ENCODE measurements around the gene BTN3A1. TPM values are rescaled to one million over a fixed set of nuclear protein-coding genes. Genes with fewer than 3 reads are reported as not detected.
"Not testable (repeated sequence)": the region's sequence is repeated elsewhere in the genome, so short reads cannot be mapped to it uniquely, and the experiment has no call there.

BTN3A1 gene
- total RNA-seq (39.8 TPM), polyA plus RNA-seq (13.3 TPM)

GRCh38 chr6:26401987-26402658, at the start of gene BTN3A1:
TSS of gene BTN3A1 (plus strand) at chr6:26402275. CDS start at chr6:26405564, 3,289 bp downstream.
- Histone ChIP-seq H3K36me3 (ENCODE audit: insufficient read depth) (no peaks in the 10 kb centered on the region), H3K27ac (ENCODE audit: low read depth) (peak within 1 kb of the TSS; percentile 81), H3K4me1 (ENCODE audit: insufficient read depth) (no peaks in the 10 kb centered on the region), H3K4me3 (ENCODE audit: low read depth, low read length) (peak within 1 kb of the TSS; percentile 63)
- under 1% methylated on average over 9 of the region's 9 CpGs for WGBS
- peak; percentile 92 for DNase-seq (ENCODE audit: extremely low spot score)

GRCh38 chr6:26352315-26352714, 49.8 kb upstream of the BTN3A1 start:
- 92% methylated on average over 7 of the region's 7 CpGs for WGBS
- H3K27ac ChIP-seq (ENCODE audit: low read depth), result no peak overlapping the region
- no peaks in the 10 kb centered on the region for H3K4me1 ChIP-seq (ENCODE audit: insufficient read depth)
- no peak for DNase-seq (ENCODE audit: extremely low spot score)
- no peak overlapping the region for H3K4me3 ChIP-seq (ENCODE audit: low read depth, low read length)
- no peaks in the 10 kb centered on the region for H3K36me3 ChIP-seq (ENCODE audit: insufficient read depth)

- WGBS, result 77% methylated on average over 3 of the region's 3 CpGs
These were observed 47.9 kb upstream of the BTN3A1 start for GRCh38 chr6:26354162-26354561.

GRCh38 chr6:26355366-26355765, 46.7 kb upstream of the BTN3A1 start:
- no peaks in the 10 kb centered on the region for H3K36me3 ChIP-seq (ENCODE audit: insufficient read depth)
- DNase-seq (ENCODE audit: extremely low spot score), result no peak
- H3K4me3 ChIP-seq (ENCODE audit: low read depth, low read length), result no peak overlapping the region
- H3K27ac ChIP-seq (ENCODE audit: low read depth), result no peak overlapping the region
- H3K4me1 ChIP-seq (ENCODE audit: insufficient read depth), result no peaks in the 10 kb centered on the region

More at GRCh38 chr6:26354162-26354561, 47.9 kb upstream of the BTN3A1 start:
- Histone ChIP-seq H3K4me1 (ENCODE audit: insufficient read depth) (no peaks in the 10 kb centered on the region), H3K4me3 (ENCODE audit: low read depth, low read length) (no peak overlapping the region), H3K27ac (ENCODE audit: low read depth) (no peak overlapping the region), H3K36me3 (ENCODE audit: insufficient read depth) (no peaks in the 10 kb centered on the region)
- DNase-seq (ENCODE audit: extremely low spot score), result no peak

- 95% methylated on average over 14 of the region's 14 CpGs for WGBS
- not testable (repeated sequence) for DNase-seq (ENCODE audit: extremely low spot score); H3K27ac ChIP-seq (ENCODE audit: low read depth); H3K4me3 ChIP-seq (ENCODE audit: low read depth, low read length); H3K4me1 ChIP-seq (ENCODE audit: insufficient read depth); H3K36me3 ChIP-seq (ENCODE audit: insufficient read depth)
These were observed 44.5 kb upstream of the BTN3A1 start for GRCh38 chr6:26357543-26357942.

- no peak for DNase-seq (ENCODE audit: extremely low spot score)
- no peak overlapping the region for H3K4me3 ChIP-seq (ENCODE audit: low read depth, low read length)
- H3K4me1 ChIP-seq (ENCODE audit: insufficient read depth), result no peaks in the 10 kb centered on the region
- 80% methylated on average over 7 of the region's 7 CpGs for WGBS
- no peaks in the 10 kb centered on the region for H3K36me3 ChIP-seq (ENCODE audit: insufficient read depth)
- no peak overlapping the region for H3K27ac ChIP-seq (ENCODE audit: low read depth)
These were observed 43.5 kb upstream of the BTN3A1 start for GRCh38 chr6:26358511-26358981.

- 77% methylated on average over 5 of the region's 5 CpGs for WGBS
- no peak overlapping the region for H3K4me3 ChIP-seq (ENCODE audit: low read depth, low read length)
- DNase-seq (ENCODE audit: extremely low spot score), result no peak
- H3K27ac ChIP-seq (ENCODE audit: low read depth), result no peak overlapping the region
- H3K36me3 ChIP-seq (ENCODE audit: insufficient read depth), result no peaks in the 10 kb centered on the region
- no peaks in the 10 kb centered on the region for H3K4me1 ChIP-seq (ENCODE audit: insufficient read depth)
These were observed 42.3 kb upstream of the BTN3A1 start for GRCh38 chr6:26359765-26360164.

GRCh38 chr6:26360451-26361416, 41.3 kb upstream of the BTN3A1 start:
- no peak for DNase-seq (ENCODE audit: extremely low spot score)
- Histone ChIP-seq H3K4me3 (ENCODE audit: low read depth, low read length) (no peak overlapping the region), H3K36me3 (ENCODE audit: insufficient read depth) (no peaks in the 10 kb centered on the region), H3K4me1 (ENCODE audit: insufficient read depth) (no peaks in the 10 kb centered on the region), H3K27ac (ENCODE audit: low read depth) (no peak overlapping the region)
- WGBS, result 95% methylated on average over 14 of the region's 14 CpGs

- Histone ChIP-seq H3K36me3 (ENCODE audit: insufficient read depth) (no peaks in the 10 kb centered on the region), H3K4me3 (ENCODE audit: low read depth, low read length) (no peak overlapping the region), H3K4me1 (ENCODE audit: insufficient read depth) (no peaks in the 10 kb centered on the region), H3K27ac (ENCODE audit: low read depth) (no peak overlapping the region)
- DNase-seq (ENCODE audit: extremely low spot score), result no peak
- WGBS, result 95% methylated on average over 5 of the region's 5 CpGs
These were observed 40.5 kb upstream of the BTN3A1 start for GRCh38 chr6:26361544-26361943.

- H3K4me1 ChIP-seq (ENCODE audit: insufficient read depth), result no peaks in the 10 kb centered on the region
- no peaks in the 10 kb centered on the region for H3K36me3 ChIP-seq (ENCODE audit: insufficient read depth)
- no peak for DNase-seq (ENCODE audit: extremely low spot score)
- H3K27ac ChIP-seq (ENCODE audit: low read depth), result no peak overlapping the region
- WGBS, result 91% methylated on average over 9 of the region's 9 CpGs
- no peak overlapping the region for H3K4me3 ChIP-seq (ENCODE audit: low read depth, low read length)
These were observed 39.8 kb upstream of the BTN3A1 start for GRCh38 chr6:26362093-26362835.

- Histone ChIP-seq H3K4me3 (ENCODE audit: low read depth, low read length) (no peak overlapping the region), H3K27ac (ENCODE audit: low read depth) (no peak overlapping the region), H3K36me3 (ENCODE audit: insufficient read depth) (no peaks in the 10 kb centered on the region), H3K4me1 (ENCODE audit: insufficient read depth) (no peaks in the 10 kb centered on the region)
- WGBS, result 94% methylated on average over 3 of the region's 3 CpGs
- no peak for DNase-seq (ENCODE audit: extremely low spot score)
These were observed 39.2 kb upstream of the BTN3A1 start for GRCh38 chr6:26362836-26363220.

- H3K27ac ChIP-seq (ENCODE audit: low read depth), result peak overlapping the region; percentile 60
- H3K36me3 ChIP-seq (ENCODE audit: insufficient read depth), result no peaks in the 10 kb centered on the region
- peak overlapping the region; percentile 44 for H3K4me3 ChIP-seq (ENCODE audit: low read depth, low read length)
- no peaks in the 10 kb centered on the region for H3K4me1 ChIP-seq (ENCODE audit: insufficient read depth)
- DNase-seq (ENCODE audit: extremely low spot score), result no peak
- WGBS, result 49% methylated on average over 6 of the region's 6 CpGs
These were observed 38.0 kb upstream of the BTN3A1 start for GRCh38 chr6:26363882-26364701.

- no peak for DNase-seq (ENCODE audit: extremely low spot score)
- 0% methylated on average over 1 of the region's 1 CpG for WGBS
- H3K27ac ChIP-seq (ENCODE audit: low read depth), result no peak overlapping the region
These were observed 36.5 kb upstream of the BTN3A1 start for GRCh38 chr6:26365633-26365995.

More at GRCh38 chr6:26365633-26365995, 36.5 kb upstream of the BTN3A1 start:
- Histone ChIP-seq H3K4me1 (ENCODE audit: insufficient read depth) (no peaks in the 10 kb centered on the region), H3K4me3 (ENCODE audit: low read depth, low read length) (peak overlapping the region; percentile 44), H3K36me3 (ENCODE audit: insufficient read depth) (peaks cover 4% of the 10 kb centered on the region)

Data from urinary bladder (tissue), 4 donors.